Upper lobe of right lung (tissue), 1 donor: ENCODE data around the gene CCNG2. TPM values are rescaled to one million over a fixed set of nuclear protein-coding genes. Genes with fewer than 3 reads are reported as not detected.

Experiments
- ATAC-seq: fragments of 200-7000 bp; cut with Tn5 transposase; one replicate; pipeline ENCODE4 v1.9.1; 2020; ENCODE audit warnings: mild to moderate bottlenecking, moderate library complexity
- DNase-seq: peaks from one replicate; pipeline ENCODE4 v3.0.0-alpha.2; 2020
- H3K27ac ChIP-seq: fragments of 200-600 bp; one replicate; pipeline ENCODE4 v1.8.0; 2022
- H3K27me3 ChIP-seq: fragments of 200-600 bp; one replicate; pipeline ENCODE4 v1.8.0; 2022; ENCODE audit warnings: mild to moderate bottlenecking
- H3K36me3 ChIP-seq: fragments of 200-600 bp; one replicate; pipeline ENCODE4 v1.8.0; 2022
- H3K4me1 ChIP-seq: fragments of 200-600 bp; one replicate; pipeline ENCODE4 v1.8.0; 2022
- H3K4me3 ChIP-seq: fragments of 200-600 bp; one replicate; pipeline ENCODE4 v1.8.0; 2022; ENCODE audit warnings: mild to moderate bottlenecking
- H3K9me3 ChIP-seq: fragments of 200-600 bp; one replicate; pipeline ENCODE4 v1.8.0; 2022
- intact Hi-C: fragments of 100-400 bp; cut with DNase I; formaldehyde crosslinking; loops from one replicate; pipeline ENCODE4 v1.11.0; 2022
- total RNA-seq: library from RNA; stranded (reverse); fragmentation: NEBNext Ultra II Directional; extraction: Animal tissue kit (Norgen Biotek cat#: 25700); gene quantifications from one replicate; pipeline ENCODE4 v1.2.1, GENCODE V29; 2021
- TF ChIP-seq, protein P1 (sequence below): fragments of 200-600 bp; IDR thresholded peaks from one replicate; pipeline ENCODE4 v1.8.0; 2022; ENCODE audit warnings: antibody characterized with exemption
- donor health status: DM: no; HTN: yes; CAD: no; lungs with severe emphysema.

The CCNG2 gene
- total RNA-seq, 1 donor from 2014 or later = 41.3 TPM

DNA sequence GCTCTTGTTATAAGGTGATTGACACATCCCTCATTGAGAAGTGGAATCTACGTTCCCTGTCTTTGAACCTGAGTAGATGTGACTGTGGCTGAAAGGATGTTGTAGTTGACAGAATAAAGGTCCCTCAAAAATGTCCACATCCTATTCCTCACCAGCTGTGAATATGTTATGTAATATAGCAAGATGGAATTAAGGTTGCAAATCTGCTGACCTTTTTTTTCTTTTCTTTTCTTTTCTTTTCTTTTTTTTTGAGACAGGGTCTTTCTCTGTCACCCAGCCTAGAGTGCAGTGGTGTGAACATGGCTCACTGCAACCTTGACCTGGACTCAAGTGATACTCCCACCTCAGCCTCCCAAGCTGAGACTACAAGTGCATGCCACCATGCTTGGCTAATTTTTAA lies 7.2 kb upstream of the CCNG2 start:
- DNase-seq (no peak), ATAC-seq (no peak)
- H3K4me3 ChIP-seq = no peak overlapping the region
- H3K36me3 ChIP-seq = no peaks in the 10 kb centered on the region
- TF ChIP-seq, protein P1, sequence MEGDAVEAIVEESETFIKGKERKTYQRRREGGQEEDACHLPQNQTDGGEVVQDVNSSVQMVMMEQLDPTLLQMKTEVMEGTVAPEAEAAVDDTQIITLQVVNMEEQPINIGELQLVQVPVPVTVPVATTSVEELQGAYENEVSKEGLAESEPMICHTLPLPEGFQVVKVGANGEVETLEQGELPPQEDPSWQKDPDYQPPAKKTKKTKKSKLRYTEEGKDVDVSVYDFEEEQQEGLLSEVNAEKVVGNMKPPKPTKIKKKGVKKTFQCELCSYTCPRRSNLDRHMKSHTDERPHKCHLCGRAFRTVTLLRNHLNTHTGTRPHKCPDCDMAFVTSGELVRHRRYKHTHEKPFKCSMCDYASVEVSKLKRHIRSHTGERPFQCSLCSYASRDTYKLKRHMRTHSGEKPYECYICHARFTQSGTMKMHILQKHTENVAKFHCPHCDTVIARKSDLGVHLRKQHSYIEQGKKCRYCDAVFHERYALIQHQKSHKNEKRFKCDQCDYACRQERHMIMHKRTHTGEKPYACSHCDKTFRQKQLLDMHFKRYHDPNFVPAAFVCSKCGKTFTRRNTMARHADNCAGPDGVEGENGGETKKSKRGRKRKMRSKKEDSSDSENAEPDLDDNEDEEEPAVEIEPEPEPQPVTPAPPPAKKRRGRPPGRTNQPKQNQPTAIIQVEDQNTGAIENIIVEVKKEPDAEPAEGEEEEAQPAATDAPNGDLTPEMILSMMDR = no peak
- no peaks in the 10 kb centered on the region for H3K27me3 ChIP-seq
- no peak overlapping the region for H3K27ac ChIP-seq
- H3K4me1 ChIP-seq = no peaks in the 10 kb centered on the region
- intact Hi-C loops = no loop called here
- no peaks in the 10 kb centered on the region for H3K9me3 ChIP-seq

DNA sequence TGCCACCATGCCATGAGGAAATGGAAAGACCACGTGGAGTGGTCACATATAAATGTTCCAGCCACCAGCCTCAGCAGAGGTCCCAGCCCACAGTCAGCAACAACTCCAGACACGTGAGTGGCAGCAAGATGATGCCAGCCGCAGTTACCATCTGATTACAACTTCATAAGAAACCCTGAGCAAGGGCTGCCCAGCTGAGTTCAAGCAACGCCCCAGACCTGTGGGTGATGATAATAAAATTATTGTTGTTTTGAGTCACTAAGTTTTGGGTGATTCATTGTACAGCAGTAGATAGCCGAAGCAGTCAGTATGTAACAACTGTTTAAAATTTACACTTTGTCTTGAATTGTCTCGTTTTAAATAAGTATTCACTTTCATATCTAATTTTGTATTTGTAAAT lies 5.8 kb upstream of the CCNG2 start:
- DNase-seq (no peak), ATAC-seq (no peak)
- no peak overlapping the region for H3K4me3 ChIP-seq
- TF ChIP-seq, protein P1 = no peak
- intact Hi-C loops = no loop called here
- H3K4me1 ChIP-seq = no peaks in the 10 kb centered on the region
- no peaks in the 10 kb centered on the region for H3K36me3 ChIP-seq
- H3K9me3 ChIP-seq = no peaks in the 10 kb centered on the region
- H3K27me3 ChIP-seq = no peaks in the 10 kb centered on the region
- no peak overlapping the region for H3K27ac ChIP-seq

GRCh38 chr4:77152421-77152820 lies 4.6 kb upstream of the CCNG2 start:
- no peaks in the 10 kb centered on the region for H3K4me1 ChIP-seq
- H3K27ac ChIP-seq = no peak overlapping the region
- H3K4me3 ChIP-seq = no peak overlapping the region
- no peak for DNase-seq
- intact Hi-C loops = no loop called here
- no peaks in the 10 kb centered on the region for H3K36me3 ChIP-seq
- TF ChIP-seq, protein P1 = no peak
- no peaks in the 10 kb centered on the region for H3K27me3 ChIP-seq
- H3K9me3 ChIP-seq = no peaks in the 10 kb centered on the region
- no peak for ATAC-seq

- Histone ChIP-seq H3K4me1 (no peaks in the 10 kb centered on the region), H3K36me3 (no peaks in the 10 kb centered on the region), H3K9me3 (no peaks in the 10 kb centered on the region), H3K27me3 (no peaks in the 10 kb centered on the region), H3K27ac (no peak overlapping the region), H3K4me3 (no peak overlapping the region)
- ATAC-seq = no peak
- no peak for DNase-seq
- intact Hi-C loops = no loop called here
- TF ChIP-seq, protein P1 = no peak
Measured at GRCh38 chr4:77153006-77153405, 4.0 kb upstream of the CCNG2 start.

DNA sequence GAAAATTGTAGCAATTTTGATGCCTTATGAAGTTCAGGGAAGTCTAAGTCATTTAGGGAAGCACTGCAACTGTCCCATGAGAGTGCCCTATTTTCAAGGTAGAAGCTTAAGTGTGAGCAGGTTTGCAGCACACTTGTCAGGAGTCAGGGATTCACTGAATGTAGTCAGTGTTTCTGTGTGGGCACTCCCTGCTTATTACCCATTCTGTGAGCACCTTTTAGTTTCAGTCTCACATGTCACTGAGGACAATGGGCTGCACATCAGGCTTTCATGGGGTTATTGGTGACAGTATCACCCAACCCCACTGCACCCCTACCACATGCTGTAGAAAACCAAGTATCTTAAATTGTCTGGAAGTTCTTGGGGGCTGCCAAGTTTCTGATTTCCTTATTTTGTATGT lies 2.9 kb upstream of the CCNG2 start:
- no peak overlapping the region for H3K27ac ChIP-seq
- H3K4me3 ChIP-seq = no peak overlapping the region
- H3K27me3 ChIP-seq = no peaks in the 10 kb centered on the region
- DNase-seq (no peak), ATAC-seq (no peak)
- TF ChIP-seq, protein P1 = no peak
- intact Hi-C loops = no loop called here
- H3K4me1 ChIP-seq = peaks cover 8% of the 10 kb centered on the region
- peaks cover 4% of the 10 kb centered on the region for H3K36me3 ChIP-seq
- no peaks in the 10 kb centered on the region for H3K9me3 ChIP-seq
